Measurements from ENCODE around the gene TIGD6.

The TIGD6 gene

DNA sequence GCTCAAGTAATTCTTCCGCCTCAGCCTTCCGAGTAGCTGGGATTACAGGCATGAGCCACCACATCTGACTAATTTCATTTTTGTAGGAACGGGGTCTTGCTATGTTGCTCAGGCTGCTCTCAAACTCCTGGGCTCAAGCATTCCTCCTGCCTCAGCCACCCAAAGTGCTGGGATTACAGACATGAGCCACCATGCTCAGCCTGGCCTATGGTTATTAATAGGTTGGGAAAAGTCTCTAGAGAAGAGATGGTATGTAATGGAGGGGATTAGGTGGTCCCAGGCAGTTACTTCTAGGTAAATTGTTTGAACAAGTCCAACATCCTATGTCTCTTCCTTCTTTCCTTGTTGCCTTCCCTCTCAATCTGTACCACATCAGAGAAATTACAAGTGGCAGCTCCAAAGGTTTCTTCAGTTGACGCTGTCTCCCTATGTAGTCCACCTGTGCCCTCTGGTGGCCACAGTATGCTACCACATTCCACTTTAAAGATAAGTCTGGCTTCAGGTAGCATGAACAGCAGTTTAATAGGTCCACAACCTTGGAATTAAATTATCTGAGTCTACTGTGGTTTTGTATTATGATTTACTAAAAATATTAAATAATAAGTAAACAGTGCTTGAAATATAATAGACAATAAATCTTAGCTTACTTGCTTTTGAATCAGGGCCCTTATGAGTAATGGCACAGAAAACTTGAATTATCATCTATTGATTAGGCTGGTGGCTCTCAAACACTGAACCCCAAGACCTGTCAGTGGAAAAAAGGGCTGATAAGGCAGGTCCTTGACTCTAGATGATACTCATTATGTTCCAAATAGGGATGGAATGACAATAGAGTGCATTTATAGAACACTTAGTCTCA is 9.7 kb downstream of the TIGD6 start:
- TF ChIP-seq, protein P1, sequence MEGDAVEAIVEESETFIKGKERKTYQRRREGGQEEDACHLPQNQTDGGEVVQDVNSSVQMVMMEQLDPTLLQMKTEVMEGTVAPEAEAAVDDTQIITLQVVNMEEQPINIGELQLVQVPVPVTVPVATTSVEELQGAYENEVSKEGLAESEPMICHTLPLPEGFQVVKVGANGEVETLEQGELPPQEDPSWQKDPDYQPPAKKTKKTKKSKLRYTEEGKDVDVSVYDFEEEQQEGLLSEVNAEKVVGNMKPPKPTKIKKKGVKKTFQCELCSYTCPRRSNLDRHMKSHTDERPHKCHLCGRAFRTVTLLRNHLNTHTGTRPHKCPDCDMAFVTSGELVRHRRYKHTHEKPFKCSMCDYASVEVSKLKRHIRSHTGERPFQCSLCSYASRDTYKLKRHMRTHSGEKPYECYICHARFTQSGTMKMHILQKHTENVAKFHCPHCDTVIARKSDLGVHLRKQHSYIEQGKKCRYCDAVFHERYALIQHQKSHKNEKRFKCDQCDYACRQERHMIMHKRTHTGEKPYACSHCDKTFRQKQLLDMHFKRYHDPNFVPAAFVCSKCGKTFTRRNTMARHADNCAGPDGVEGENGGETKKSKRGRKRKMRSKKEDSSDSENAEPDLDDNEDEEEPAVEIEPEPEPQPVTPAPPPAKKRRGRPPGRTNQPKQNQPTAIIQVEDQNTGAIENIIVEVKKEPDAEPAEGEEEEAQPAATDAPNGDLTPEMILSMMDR (IDR thresholded peaks at IDR 0.05), result peak; percentile 88

DNA sequence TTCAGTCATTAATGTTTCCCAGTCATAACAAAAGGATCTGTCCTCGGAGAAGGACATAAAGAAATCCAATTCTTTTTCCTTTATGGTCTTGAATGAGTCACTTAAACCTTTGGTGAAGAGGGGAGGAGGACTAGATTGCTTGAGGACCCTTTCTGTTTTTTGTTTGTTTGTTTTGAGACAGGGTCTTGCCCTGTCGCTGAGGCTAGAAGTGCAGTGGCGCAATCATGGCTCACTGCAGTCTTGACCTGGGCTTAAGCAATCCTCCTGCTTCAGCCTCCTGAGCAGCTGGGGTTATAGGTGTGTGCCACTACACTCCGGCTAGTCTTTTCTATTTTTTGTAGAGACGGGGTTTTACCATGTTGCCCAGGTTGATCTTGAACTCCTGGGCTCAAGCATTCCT is 12.3 kb downstream of the TIGD6 start:
- TF ChIP-seq, protein P1 (IDR thresholded peaks at IDR 0.05), result no peak

DNA sequence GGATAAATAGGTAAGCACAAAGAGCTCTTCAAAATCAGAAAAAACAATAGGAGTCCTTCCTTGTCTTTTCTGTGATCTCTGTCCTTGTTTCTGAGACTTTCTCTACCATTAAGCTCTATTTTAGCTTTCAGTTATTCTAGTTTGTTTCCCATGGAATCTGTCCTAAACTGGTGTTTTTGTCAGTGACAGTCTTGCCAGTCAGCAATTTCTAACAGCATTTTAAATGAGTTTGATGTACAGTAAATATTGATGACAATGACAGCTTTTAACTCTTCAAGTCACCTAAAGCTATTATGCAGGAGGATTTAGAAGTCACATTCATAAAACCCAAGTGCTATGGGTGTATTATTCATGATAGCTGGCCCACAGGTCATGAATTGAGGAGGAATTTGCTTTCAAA is 17.9 kb downstream of the TIGD6 start:
- TF ChIP-seq, protein P1 (IDR thresholded peaks at IDR 0.05), result no peak

DNA sequence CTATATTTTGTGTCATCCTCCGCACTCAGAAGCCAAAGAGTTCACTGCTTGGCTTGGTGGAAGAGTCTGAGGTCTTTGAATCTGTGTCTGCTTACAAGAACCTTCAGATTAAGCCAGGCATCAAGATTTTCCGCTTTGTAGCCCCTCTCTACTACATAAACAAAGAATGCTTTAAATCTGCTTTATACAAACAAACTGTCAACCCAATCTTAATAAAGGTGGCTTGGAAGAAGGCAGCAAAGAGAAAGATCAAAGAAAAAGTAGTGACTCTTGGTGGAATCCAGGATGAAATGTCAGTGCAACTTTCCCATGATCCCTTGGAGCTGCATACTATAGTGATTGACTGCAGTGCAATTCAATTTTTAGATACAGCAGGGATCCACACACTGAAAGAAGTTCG is 19.2 kb downstream of the TIGD6 start:
- TF ChIP-seq, protein P1 (IDR thresholded peaks at IDR 0.05), result no peak

DNA sequence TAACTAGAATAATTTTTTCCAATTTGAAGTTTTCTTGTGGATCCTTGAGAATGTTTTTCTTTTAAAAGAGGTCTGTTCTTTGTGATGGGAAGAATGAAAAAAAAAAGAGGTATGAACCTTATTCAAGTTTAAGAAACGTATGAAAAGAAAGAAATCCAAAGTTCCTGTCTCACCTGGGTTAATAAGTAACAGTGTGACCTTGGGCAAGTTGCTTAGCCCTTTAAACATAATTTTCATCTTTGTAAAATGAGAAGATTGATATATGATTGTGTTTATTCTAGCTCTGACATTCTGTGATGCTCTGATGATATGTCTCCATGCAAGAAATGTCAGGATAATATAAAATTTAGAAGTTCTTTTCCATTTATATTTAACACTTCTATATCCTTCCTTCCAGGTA is 20.6 kb downstream of the TIGD6 start:
- TF ChIP-seq, protein P1 (IDR thresholded peaks at IDR 0.05), result no peak

DNA sequence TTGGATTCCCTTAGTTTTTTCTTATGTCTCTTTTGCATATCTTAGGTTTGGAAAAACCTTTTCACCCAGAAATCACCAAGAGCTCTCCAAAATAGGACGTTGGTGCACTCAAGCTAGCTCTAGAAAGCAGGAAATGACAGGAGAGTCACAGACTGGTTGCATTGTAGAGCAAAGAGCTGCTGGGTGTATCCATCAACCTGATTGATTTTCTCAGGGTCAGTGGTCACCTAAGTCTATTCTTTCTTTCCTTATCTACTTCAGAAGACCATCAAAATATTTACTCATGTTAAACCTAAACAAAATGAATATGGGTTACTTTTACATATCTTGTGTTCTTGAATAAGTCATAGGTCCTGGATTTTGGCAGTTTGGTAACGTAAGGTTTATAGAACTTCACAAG is 25.0 kb downstream of the TIGD6 start:
- TF ChIP-seq, protein P1 (IDR thresholded peaks at IDR 0.05), result no peak

DNA sequence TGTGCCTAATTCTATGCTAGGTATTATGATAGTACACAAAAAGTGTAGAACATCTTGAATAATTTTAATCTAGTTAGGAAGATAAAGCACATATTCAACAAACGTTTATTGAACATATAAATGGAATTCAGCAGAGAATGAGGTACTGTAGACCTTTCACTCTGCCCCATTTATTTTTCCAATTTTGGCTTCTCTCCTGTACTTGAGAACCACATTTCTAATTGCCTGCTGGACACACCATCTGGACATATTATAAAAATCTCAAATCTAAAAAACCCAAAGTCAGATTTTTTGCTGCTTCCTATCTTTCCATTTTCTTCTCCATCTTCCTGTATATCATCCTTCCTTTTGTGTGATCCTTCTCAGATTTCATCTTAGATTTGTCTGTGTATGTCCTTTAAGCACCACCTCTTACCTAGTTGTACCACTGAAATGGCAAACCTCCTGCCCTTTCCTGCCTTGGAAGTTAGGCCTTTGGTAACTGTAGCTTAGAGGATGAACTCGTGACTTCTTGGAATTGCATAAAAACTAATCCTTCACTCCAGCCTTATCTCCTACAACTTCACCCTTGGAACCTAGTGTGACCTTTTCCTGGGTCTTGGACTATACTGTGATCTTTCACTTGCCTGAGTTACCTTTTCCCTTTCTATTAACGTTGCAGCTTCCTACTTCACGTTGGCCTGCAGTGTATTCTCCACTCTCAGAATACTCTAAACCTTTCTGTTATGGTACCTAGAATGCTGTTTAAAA is 31.1 kb downstream of the TIGD6 start:
- TF ChIP-seq, protein P1 (IDR thresholded peaks at IDR 0.05), result no peak

All from LNCAP (cell line).